Heart left ventricle (tissue), 16 donors: ENCODE measurements around the gene SLC9A9. TPM values are rescaled to one million over a fixed set of nuclear protein-coding genes. Genes with fewer than 3 reads are reported as not detected.

Source experiments
- ATAC-seq, 4 donors: fragments of 200-7000 bp; cut with Tn5 transposase; one replicate each; pipeline ENCODE4 v1.9.1; 2020 to 2022; ENCODE audit warnings: moderate library complexity in 4 of 4, mild to moderate bottlenecking in 3 of 4, moderate number of reproducible peaks in 1 of 4
- DNase-seq, 5 donors: peaks; one replicate each; pipeline ENCODE4 v3.0.0-alpha.2; 2020
- H3K27ac ChIP-seq, 12 donors: fragments of 200-600 bp; sonication (generic) in 4 of 12; one replicate each; pipeline versions ENCODE4 v1.5.0 to v1.8.0; 2016 to 2022; ENCODE audit warnings: mild to moderate bottlenecking in 2 of 12
- H3K27me3 ChIP-seq, 9 donors: fragments of 200-600 bp; sonication (generic) in 2 of 9; one replicate each; pipeline versions ENCODE4 v1.5.1 to v1.8.0; 2016 to 2022; ENCODE audit warnings: mild to moderate bottlenecking in 3 of 9
- H3K36me3 ChIP-seq, 9 donors: fragments of 200-600 bp; sonication (generic) in 2 of 9; one replicate each; pipeline versions ENCODE4 v1.5.0 to v1.8.0; 2018 to 2022; ENCODE audit warnings: mild to moderate bottlenecking in 2 of 9
- H3K4me1 ChIP-seq, 12 donors: fragments of 200-600 bp; sonication (generic) in 4 of 12; one replicate each; pipeline versions ENCODE4 v1.5.0 to v1.8.0; 2016 to 2022; ENCODE audit warnings: mild to moderate bottlenecking in 3 of 12
- H3K4me3 ChIP-seq, 12 donors: fragments of 200-600 bp; sonication (generic) in 4 of 12; one replicate each; pipeline versions ENCODE4 v1.5.0 to v1.8.0; 2017 to 2022; ENCODE audit warnings: mild to moderate bottlenecking in 9 of 12, moderate library complexity in 4 of 12
- H3K9me3 ChIP-seq, 12 donors: fragments of 200-600 bp; sonication (generic) in 4 of 12; one replicate each; pipeline versions ENCODE4 v1.5.0 to v1.8.0; 2016 to 2022; ENCODE audit warnings: mild to moderate bottlenecking in 1 of 12
- CTCF ChIP-seq, 12 donors: fragments of 200-600 bp; sonication (generic) in 4 of 12; IDR thresholded peaks; one replicate each; pipeline versions ENCODE4 v1.5.0 to v1.8.0; 2018 to 2022; ENCODE audit warnings: antibody characterized with exemption in 12 of 12, mild to moderate bottlenecking in 5 of 12
- POLR2A ChIP-seq, 2 donors: fragments of 450-650 bp; IDR thresholded peaks; one replicate each; pipeline ENCODE4 v1.6.1; 2017; ENCODE audit warnings: antibody characterized with exemption in 2 of 2, mild to moderate bottlenecking in 2 of 2, moderate library complexity in 2 of 2
- WGBS, 4 donors: extraction: QIAGEN DNeasy Blood & Tissue Kit in 2 of 4; methylation state at CpG; one replicate each; pipeline versions ENCODE4 v1.1.5 to v1.1.7; 2013 to 2018; 5-methylcytosine and 5-hydroxymethylcytosine counted together
- intact Hi-C, 10 donors: fragments of 100-400 bp; cut with DNase I; formaldehyde crosslinking; loops; one replicate each; pipeline versions ENCODE4 v1.11.1 to v1.14.2; 2022
- polyA plus RNA-seq, 2 donors: library from polyadenylated mRNA; stranded (reverse); fragments of 200-250 nt; gene quantifications; one replicate each; pipeline ENCODE4 v1.2.3, GENCODE V29; 2013
- total RNA-seq, 9 donors: library from RNA; depleted of rRNA in 2 of 9; stranded (reverse); fragments of >200 nt in 2 of 9; fragmentation: NEBNext Ultra II Directional in 3 of 9; extraction: Animal tissue kit (Norgen Biotek cat#: 25700) in 3 of 9; gene quantifications; one replicate each; pipeline versions ENCODE4 v1.1.0 to v1.2.4, GENCODE V29; 2016 to 2023
- donor health status: ischemic (EF 13 %, LVEDD 7.1; RV severe dilation, severe dysfunction).
- donor health status: healthy with polysubstance abuse.
- donor health status: DM: no; HTN: yes; CAD: no.
- donor health status: DM: no; HTN: no; CAD: no.
- donor health status: ischemic (EF 25% LVEDD 6.9; RV normal size, moderate dysfunction).
- donor health status: ischemic (EF 25% LVEDD 5.7; RV mildly dilated, moderate dysfunction).
- donor health status: healthy.
- donor health status: DM: yes; HTN: yes; CAD: no.
- donor health status: ischemic (EF 35%, LVEDD 5.7; RV mildly dilated, moderate dysfunction).
- donor health status: nonischemic (EF 11% LVEDD 7.7; RV severe dilation, severe dysfunction).
- donor health status: DM: yes; HTN: yes; CAD: no.
- donor health status: PGD.
- donor health status: ischemic (EF 29% LVEDD 5.4; RV normal size, mild dysfunction).
- donor health status: nonischemic (EF 23%, LVEDD 6.1; RV moderate dilation, normal function).

The SLC9A9 gene
- total and polyA plus RNA-seq, 11 donors, result 0.76 to 17.5 (median 3.3) TPM

DNA sequence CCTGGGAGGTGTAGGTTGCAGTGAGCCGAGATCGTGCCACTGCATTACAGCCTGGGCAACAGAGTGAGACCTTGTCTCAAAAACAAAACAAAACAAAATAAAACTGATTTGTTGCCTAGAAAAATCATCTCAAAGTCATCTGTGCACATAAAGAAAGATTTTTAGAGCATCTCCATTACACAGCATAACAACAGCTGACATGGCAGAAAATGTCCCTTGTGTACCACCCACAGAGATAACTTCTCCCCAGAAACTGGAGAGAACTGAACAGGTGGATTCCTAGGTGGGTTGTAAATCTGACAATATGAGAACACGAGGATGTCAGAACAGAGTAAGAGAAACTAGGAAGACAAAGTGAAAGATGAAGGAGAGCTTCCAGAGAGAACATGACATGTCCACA, 207.5 kb downstream of the SLC9A9 start:
- Histone ChIP-seq H3K4me1 (peaks cover 0 to 7% (median 0%) of the 10 kb centered on the region in 12 donors), H3K27me3 (no peaks in the 10 kb centered on the region), H3K27ac (no peak overlapping the region), H3K4me3 (no peak overlapping the region), H3K36me3 (no peaks in the 10 kb centered on the region), H3K9me3 (peaks cover 0 to 33% (median 16%) of the 10 kb centered on the region in 12 donors)
- no peak for DNase-seq
- 92 to 97% (median 96%) methylated on average over 3 of the region's 3 CpGs for WGBS, 4 donors
- TF ChIP-seq CTCF (IDR thresholded peaks at IDR 0.05), result no peak
- TF ChIP-seq POLR2A (IDR thresholded peaks at IDR 0.05), result no peak
- intact Hi-C loops, result loop anchor here in 5 of 10 donors (10.0 kb wide), 7 partner anchors 196 to 596 kb away; no protein-coding TSS in a partner anchor
- ATAC-seq, result no peak

DNA sequence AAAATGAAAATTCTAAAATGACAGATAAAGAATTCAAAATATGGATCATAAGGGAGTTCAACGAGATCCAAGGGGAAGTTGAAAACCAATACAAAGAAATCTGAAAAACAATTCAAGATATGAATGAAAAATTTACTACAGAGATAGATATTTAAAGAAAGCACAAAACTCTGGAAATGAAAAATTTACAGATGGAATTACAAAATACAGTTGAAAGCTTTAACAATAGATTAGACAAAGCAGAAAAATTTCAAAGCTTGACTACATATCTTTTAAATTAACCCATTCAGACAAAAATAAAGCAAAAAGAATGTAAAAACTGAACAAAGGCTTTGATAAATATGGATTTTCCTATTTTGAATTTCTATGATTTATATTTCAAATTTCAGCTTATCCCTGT, 211.1 kb downstream of the SLC9A9 start:
- Histone ChIP-seq H3K9me3 (peaks cover 0 to 33% (median 16%) of the 10 kb centered on the region in 12 donors), H3K4me3 (no peak overlapping the region), H3K36me3 (no peaks in the 10 kb centered on the region), H3K27ac (no peak overlapping the region), H3K27me3 (no peaks in the 10 kb centered on the region), H3K4me1 (no peaks in the 10 kb centered on the region)
- WGBS, 4 donors, result 84 to 92% (median 88%) methylated on average over 1 of the region's 1 CpG
- intact Hi-C loops, result no loop called here
- ATAC-seq, result no peak
- no peak for DNase-seq
- TF ChIP-seq POLR2A (IDR thresholded peaks at IDR 0.05) (no peak), CTCF (IDR thresholded peaks at IDR 0.05) (no peak)

GRCh38 chr3:143634991-143635390, 213.3 kb downstream of the SLC9A9 start:
- no peak overlapping the region for H3K27ac ChIP-seq
- intact Hi-C loops, result no loop called here
- no peak for DNase-seq
- H3K36me3 ChIP-seq, result no peaks in the 10 kb centered on the region
- peaks cover 0 to 33% (median 16%) of the 10 kb centered on the region in 12 donors for H3K9me3 ChIP-seq
- WGBS, 4 donors, result 60 to 77% (median 64%) methylated on average over 2 to 4 of the region's 4 CpGs
- no peaks in the 10 kb centered on the region for H3K27me3 ChIP-seq
- H3K4me1 ChIP-seq, result no peaks in the 10 kb centered on the region
- TF ChIP-seq POLR2A (IDR thresholded peaks at IDR 0.05) (no peak), CTCF (IDR thresholded peaks at IDR 0.05) (no peak)
- no peak for ATAC-seq
- H3K4me3 ChIP-seq, result no peak overlapping the region

GRCh38 chr3:143634427-143634826, 213.8 kb downstream of the SLC9A9 start:
- Histone ChIP-seq H3K36me3 (no peaks in the 10 kb centered on the region), H3K27me3 (no peaks in the 10 kb centered on the region), H3K4me3 (no peak overlapping the region), H3K4me1 (no peaks in the 10 kb centered on the region), H3K27ac (no peak overlapping the region), H3K9me3 (peaks cover 0 to 32% (median 16%) of the 10 kb centered on the region in 12 donors)
- ATAC-seq (no peak), DNase-seq (no peak)
- TF ChIP-seq CTCF (IDR thresholded peaks at IDR 0.05), result no peak
- no peak for TF ChIP-seq POLR2A (IDR thresholded peaks at IDR 0.05)
- intact Hi-C loops, result no loop called here
